Keratinocyte (primary cell): ENCODE measurements around the gene CRISPLD2. TPM values are rescaled to one million over a fixed set of nuclear protein-coding genes. Genes with fewer than 3 reads are reported as not detected.

Experiments used
- DNase-seq: peaks from one replicate; pipeline ENCODE4 v3.0.0-alpha.2; 2011; ENCODE audit warnings: low read depth, missing footprints, low spot score
- FAIRE-seq: peaks from 2 replicates; lab custom pipeline; 2011; peaks lifted over from hg19 to GRCh38; lab: Jason Lieb, UNC
- H2AFZ ChIP-seq: 2 replicates; pipeline ENCODE4 v1.6.0; 2012; ENCODE audit warnings: low read length, control low read depth, inconsistent platforms; ENCODE audit not compliant: control insufficient read depth
- H3K27ac ChIP-seq: 2 replicates; pipeline ENCODE4 v1.5.1; 2011; ENCODE audit warnings: low read length; ENCODE audit not compliant: control insufficient read depth, insufficient read depth
- H3K27me3 ChIP-seq: 3 replicates; pipeline ENCODE4 v1.6.0; 2011; ENCODE audit warnings: low read length; ENCODE audit not compliant: control insufficient read depth, insufficient read depth; ENCODE audit errors: extremely low read depth
- H3K36me3 ChIP-seq, 2 experiments: 2 replicates in 1 of 2; 3 replicates in 1 of 2; pipeline ENCODE4 v1.5.1; 2011; ENCODE audit warnings: low read length in 2 of 2, mild to moderate bottlenecking in 1 of 2; ENCODE audit not compliant: control insufficient read depth in 2 of 2, insufficient read depth in 2 of 2; ENCODE audit errors: extremely low read depth in 1 of 2
- H3K4me1 ChIP-seq: 3 replicates; pipeline ENCODE4 v1.5.1; 2011; ENCODE audit warnings: low read length; ENCODE audit not compliant: control insufficient read depth, insufficient read depth; ENCODE audit errors: extremely low read depth
- H3K4me2 ChIP-seq: 3 replicates; pipeline ENCODE4 v1.6.0; 2011; ENCODE audit warnings: low read depth, low read length; ENCODE audit not compliant: control insufficient read depth, insufficient read depth; ENCODE audit errors: extremely low read depth
- H3K4me3 ChIP-seq, 3 experiments: fragments of 200-600 bp in 1 of 3; sonication (generic) in 1 of 3; 2 replicates in 2 of 3; 3 replicates in 1 of 3; pipeline ENCODE4 v1.5.1; 2011 to 2016; ENCODE audit warnings: low read length in 3 of 3, mild to moderate bottlenecking in 3 of 3, control low read depth in 2 of 3, inconsistent platforms in 1 of 3, low read depth in 1 of 3, mixed read lengths in 1 of 3, mixed run types in 1 of 3, moderate library complexity in 1 of 3; ENCODE audit not compliant: control insufficient read depth in 2 of 3, insufficient read depth in 2 of 3; ENCODE audit errors: extremely low read depth in 1 of 3
- H3K79me2 ChIP-seq: 2 replicates; pipeline ENCODE4 v1.6.0; 2012; ENCODE audit warnings: low read length; ENCODE audit not compliant: control insufficient read depth, insufficient read depth
- H3K9ac ChIP-seq: 3 replicates; pipeline ENCODE4 v1.6.0; 2011; ENCODE audit warnings: low read length; ENCODE audit not compliant: control insufficient read depth, insufficient read depth; ENCODE audit errors: extremely low read depth
- H3K9me1 ChIP-seq: 3 replicates; pipeline ENCODE4 v1.6.0; 2011; ENCODE audit warnings: low read length; ENCODE audit not compliant: control insufficient read depth, insufficient read depth; ENCODE audit errors: extremely low read depth
- H3K9me3 ChIP-seq: 2 replicates; pipeline ENCODE4 v1.5.1; 2012; ENCODE audit warnings: low read depth, low read length; ENCODE audit not compliant: control insufficient read depth
- H4K20me1 ChIP-seq: 3 replicates; pipeline ENCODE4 v1.6.0; 2011; ENCODE audit warnings: low read length; ENCODE audit not compliant: control insufficient read depth, insufficient read depth; ENCODE audit errors: extremely low read depth
- CTCF ChIP-seq, 3 experiments: IDR thresholded peaks in 1 of 3; conservative IDR thresholded peaks in 1 of 3; optimal IDR thresholded peaks in 1 of 3; 2 replicates in 2 of 3; 3 replicates in 1 of 3; pipeline versions ENCODE3 to v1.5.1; 2011; ENCODE audit warnings: low read length in 3 of 3, mild to moderate bottlenecking in 3 of 3, moderate library complexity in 2 of 3, control low read depth in 1 of 3, inconsistent platforms in 1 of 3; ENCODE audit not compliant: insufficient read depth in 2 of 3; ENCODE audit errors: extremely low read depth in 1 of 3
- EZH2 ChIP-seq: IDR thresholded peaks from one replicate; pipeline ENCODE4 v1.6.1; 2012; ENCODE audit warnings: inconsistent platforms, mild to moderate bottlenecking, low read length, moderate library complexity
- dilution Hi-C: fragments of 300-500 bp; cut with MboI; formaldehyde crosslinking; loops from one replicate; pipeline ENCODE4 v1.7.0; 2020; ENCODE audit warnings: low sequenced_read_pairs; ENCODE audit not compliant: extremely low pct_ligation_motif_present
- polyA plus RNA-seq, 5 experiments: library from polyadenylated mRNA; depleted of rRNA in 3 of 5; stranded (reverse) in 3 of 5; stranded (forward) in 1 of 5; unstranded in 1 of 5; fragments of >200 nt; gene quantifications; 1 replicate in 1 of 5; 2 replicates in 3 of 5; 3 replicates in 1 of 5; pipeline versions ENCODE4 v1.2.1 to v1.2.3, GENCODE V29; 2011 to 2012; ENCODE audit warnings: missing spikeins in 2 of 5, low read depth in 1 of 5, low replicate concordance in 1 of 5

CRISPLD2 gene
- polyA plus RNA-seq, 1 donor (not counting 4 experiments of a cell fraction or from before 2014, with no cell fraction given), result 1.2 TPM

GRCh38 chr16:84916850-84917249 is 97.1 kb downstream of the CRISPLD2 start:
- no peak for FAIRE-seq
- no peaks in the 10 kb centered on the region for H3K79me2 ChIP-seq
- dilution Hi-C loops, result no loop called here

DNA sequence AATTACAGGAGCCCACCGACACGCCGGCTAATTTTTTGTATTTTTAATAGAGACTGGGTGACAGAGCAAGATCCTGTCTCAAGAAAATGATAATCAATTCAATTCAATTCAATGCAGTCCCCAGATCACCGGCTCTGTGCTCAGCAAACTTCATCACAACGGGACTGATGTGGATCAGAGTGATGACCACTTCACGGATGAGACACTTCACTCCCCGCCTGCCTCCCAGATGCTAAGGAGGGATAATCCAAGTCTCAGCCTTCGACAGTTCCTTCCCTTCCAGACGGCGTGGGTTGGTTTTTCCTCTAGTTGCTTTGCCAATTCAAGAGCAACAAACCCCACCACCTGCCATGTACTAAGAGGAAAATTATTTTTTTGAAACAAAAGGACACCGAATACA is 97.7 kb downstream of the CRISPLD2 start:
- Histone ChIP-seq H3K27ac (no peak overlapping the region), H3K4me3 (no peak overlapping the region), H3K36me3 (no peaks in the 10 kb centered on the region), H3K79me2 (no peaks in the 10 kb centered on the region), H3K4me2 (no peak overlapping the region), H3K4me1 (peaks cover 3% of the 10 kb centered on the region), H3K9me1 (no peaks in the 10 kb centered on the region), H3K9ac (no peak overlapping the region), H3K27me3 (peaks cover 24% of the 10 kb centered on the region), H3K9me3 (no peaks in the 10 kb centered on the region), H2AFZ (no peak overlapping the region), H4K20me1 (no peaks in the 10 kb centered on the region)
- DNase-seq (no peak), FAIRE-seq (no peak)
- no peak for TF ChIP-seq EZH2
- no peak for TF ChIP-seq CTCF (optimal IDR thresholded peaks at IDR 0.05 in 1 of 3, IDR thresholded peaks at IDR 0.05 in 1 of 3, conservative IDR thresholded peaks at IDR 0.05 in 1 of 3; ENCODE audit: extremely low read depth in 1 of 3, insufficient read depth in 2 of 3, low read length in 3 of 3)
- dilution Hi-C loops, result no loop called here

More at GRCh38 chr16:84916850-84917249, 97.1 kb downstream of the CRISPLD2 start:
- H3K9me3 ChIP-seq, result no peaks in the 10 kb centered on the region
- TF ChIP-seq CTCF (optimal IDR thresholded peaks at IDR 0.05 in 1 of 3, IDR thresholded peaks at IDR 0.05 in 1 of 3, conservative IDR thresholded peaks at IDR 0.05 in 1 of 3; ENCODE audit: extremely low read depth in 1 of 3, insufficient read depth in 2 of 3, low read length in 3 of 3), result no peak
- TF ChIP-seq EZH2, result no peak
- no peak for DNase-seq
- no peak overlapping the region for H3K27ac ChIP-seq
- no peak overlapping the region for H2AFZ ChIP-seq
- no peaks in the 10 kb centered on the region for H3K36me3 ChIP-seq
- no peaks in the 10 kb centered on the region for H4K20me1 ChIP-seq
- no peak overlapping the region for H3K4me2 ChIP-seq
- no peak overlapping the region for H3K4me3 ChIP-seq
- peaks cover 3% of the 10 kb centered on the region for H3K4me1 ChIP-seq
- no peak overlapping the region for H3K9ac ChIP-seq
- peaks cover 24% of the 10 kb centered on the region for H3K27me3 ChIP-seq
- H3K9me1 ChIP-seq, result no peaks in the 10 kb centered on the region
